WTC11 (cell line): ENCODE results near the gene GZMM. TPM values are rescaled to one million over a fixed set of nuclear protein-coding genes. Genes with fewer than 3 reads are reported as not detected.
A peak's percentile ranks its signal among the peaks of the same experiment; 100 is the strongest.

Source experiments
- ATAC-seq: fragments of 200-7000 bp; cut with Tn5 transposase; 2 replicates; pipeline ENCODE4 v1.10.0; 2021; ENCODE audit warnings: mild to moderate bottlenecking, moderate library complexity
- CTCF ChIA-PET: fragments of 300-600 bp; sonication (Branson Sonifier 250); formaldehyde crosslinking; loops from one replicate; lab custom pipeline; 2021; ENCODE audit warnings: antibody characterized with exemption; lab: Charles Lee
- POLR2A ChIA-PET: fragments of 350-600 bp; sonication (Branson Sonifier 250); formaldehyde crosslinking; loops from one replicate; lab custom pipeline; 2021; ENCODE audit warnings: antibody characterized with exemption; lab: Charles Lee
- DNase-seq: peaks from one replicate; pipeline ENCODE4 v3.0.0; 2021; ENCODE audit warnings: low spot score
- H3K27ac Mint-ChIP-seq: 2 replicates; pipeline ENCODE4 v1.8.0; 2021; ENCODE audit warnings: mixed read lengths
- H3K27me3 Mint-ChIP-seq: 2 replicates; pipeline ENCODE4 v1.8.0; 2021; ENCODE audit warnings: low read depth, mild to moderate bottlenecking, moderate library complexity, mixed read lengths
- H3K36me3 Mint-ChIP-seq: 2 replicates; pipeline ENCODE4 v1.8.0; 2021; ENCODE audit warnings: mixed read lengths
- H3K4me1 Mint-ChIP-seq: 2 replicates; pipeline ENCODE4 v1.8.0; 2022; ENCODE audit warnings: mixed read lengths
- H3K4me3 Mint-ChIP-seq: 2 replicates; pipeline ENCODE4 v1.8.0; 2021; ENCODE audit warnings: mild to moderate bottlenecking, moderate library complexity, mixed read lengths
- H3K9me3 Mint-ChIP-seq: 2 replicates; pipeline ENCODE4 v1.8.0; 2021; ENCODE audit warnings: mixed read lengths
- CBFB ChIP-seq: sonication (generic); formaldehyde crosslinking; IDR thresholded peaks from 2 replicates; pipeline ENCODE4 v1.8.1; 2022; ENCODE audit warnings: mild to moderate bottlenecking, low read depth, missing genetic modification reagents
- EMX1 ChIP-seq: fragments of 250-450 bp; sonication (Bioruptor Pico); IDR thresholded peaks from 2 replicates; pipeline ENCODE4 v1.8.0; 2021; ENCODE audit warnings: mild to moderate bottlenecking
- FOXJ3 ChIP-seq: sonication (generic); formaldehyde crosslinking; IDR thresholded peaks from 2 replicates; pipeline ENCODE4 v1.9.0; 2021; ENCODE audit warnings: missing genetic modification reagents, mild to moderate bottlenecking, borderline replicate concordance
- GTF2I ChIP-seq: fragments of 250-450 bp; sonication (Bioruptor Pico); conservative IDR thresholded peaks from 2 replicates; pipeline ENCODE4 v1.4.0; 2021; ENCODE audit warnings: mild to moderate bottlenecking
- MXD4 ChIP-seq: fragments of 250-450 bp; sonication (Bioruptor Pico); IDR thresholded peaks from 2 replicates; pipeline ENCODE4 v1.8.0; 2021; ENCODE audit warnings: mild to moderate bottlenecking, moderate library complexity, borderline replicate concordance
- NR3C1 ChIP-seq: sonication (generic); formaldehyde crosslinking; conservative IDR thresholded peaks from 2 replicates; pipeline ENCODE4 v1.8.1; 2023; ENCODE audit warnings: low read depth, mild to moderate bottlenecking, missing genetic modification reagents
- PRRX2 ChIP-seq: fragments of 250-450 bp; sonication (Bioruptor Pico); IDR thresholded peaks from 2 replicates; pipeline ENCODE4 v1.8.0; 2021; ENCODE audit warnings: mild to moderate bottlenecking
- RORB ChIP-seq: fragments of 250-450 bp; sonication (Bioruptor Pico); IDR thresholded peaks from 2 replicates; pipeline ENCODE4 v1.9.0; 2021; ENCODE audit warnings: mild to moderate bottlenecking
- SMAD3 ChIP-seq: sonication (generic); formaldehyde crosslinking; IDR thresholded peaks from 2 replicates; pipeline ENCODE4 v1.8.0; 2022; ENCODE audit warnings: missing genetic modification reagents, mild to moderate bottlenecking, borderline replicate concordance
- SMAD4 ChIP-seq: sonication (generic); formaldehyde crosslinking; IDR thresholded peaks from 2 replicates; pipeline ENCODE4 v1.8.0; 2022; ENCODE audit warnings: mild to moderate bottlenecking, missing genetic modification reagents
- TP53 ChIP-seq: sonication (generic); formaldehyde crosslinking; IDR thresholded peaks from 2 replicates; pipeline ENCODE4 v1.8.1; 2023; ENCODE audit warnings: mild to moderate bottlenecking, missing genetic modification reagents
- ZBTB21 ChIP-seq: sonication (generic); formaldehyde crosslinking; IDR thresholded peaks from 2 replicates; pipeline ENCODE4 v1.8.1; 2023; ENCODE audit warnings: mild to moderate bottlenecking, missing genetic modification reagents, borderline replicate concordance
- ZNF138 ChIP-seq: sonication (generic); formaldehyde crosslinking; conservative IDR thresholded peaks from 2 replicates; pipeline ENCODE4 v1.8.1; 2022; ENCODE audit warnings: mild to moderate bottlenecking, moderate library complexity, missing genetic modification reagents
- ZNF232 ChIP-seq: sonication (generic); formaldehyde crosslinking; IDR thresholded peaks from 2 replicates; pipeline ENCODE4 v1.8.0; 2022; ENCODE audit warnings: mild to moderate bottlenecking, missing genetic modification reagents
- total RNA-seq: library from RNA; stranded (reverse); gene quantifications from 3 replicates; pipeline ENCODE4 v1.2.3, GENCODE V29; 2021
- TF ChIP-seq, protein P1 (sequence below): fragments of 250-450 bp; sonication (Bioruptor Pico); IDR thresholded peaks from 2 replicates; pipeline ENCODE4 v1.8.0; 2021; ENCODE audit warnings: mild to moderate bottlenecking
- TF ChIP-seq, protein P2 (sequence below): fragments of 250-450 bp; sonication (Bioruptor Pico); conservative IDR thresholded peaks from 2 replicates; pipeline ENCODE4 v1.9.0; 2021; ENCODE audit warnings: mild to moderate bottlenecking
- TF ChIP-seq, protein P3 (sequence below): sonication (generic); formaldehyde crosslinking; IDR thresholded peaks from 2 replicates; pipeline ENCODE4 v1.8.1; 2023; ENCODE audit warnings: mild to moderate bottlenecking, missing genetic modification reagents, moderate library complexity
- TF ChIP-seq, protein P4 (sequence below): sonication (generic); formaldehyde crosslinking; IDR thresholded peaks from 2 replicates; pipeline ENCODE4 v1.8.0; 2022; ENCODE audit warnings: mild to moderate bottlenecking, missing genetic modification reagents

GZMM gene
- total RNA-seq, 1 experiment from 2014 or later = 0.68 TPM

DNA sequence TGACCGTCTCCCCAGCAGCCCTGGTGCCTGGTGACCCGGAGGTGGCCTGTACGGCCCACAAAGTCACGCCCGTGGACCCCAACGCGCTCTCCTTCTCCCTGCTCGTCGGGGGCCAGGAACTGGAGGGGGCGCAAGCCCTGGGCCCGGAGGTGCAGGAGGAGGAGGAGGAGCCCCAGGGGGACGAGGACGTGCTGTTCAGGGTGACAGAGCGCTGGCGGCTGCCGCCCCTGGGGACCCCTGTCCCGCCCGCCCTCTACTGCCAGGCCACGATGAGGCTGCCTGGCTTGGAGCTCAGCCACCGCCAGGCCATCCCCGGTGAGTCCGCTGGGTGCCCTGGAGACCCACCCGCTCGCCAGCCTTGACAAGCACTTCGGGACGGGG, 45.4 kb upstream of the GZMM start (continued):
- TF ChIP-seq, protein P1, sequence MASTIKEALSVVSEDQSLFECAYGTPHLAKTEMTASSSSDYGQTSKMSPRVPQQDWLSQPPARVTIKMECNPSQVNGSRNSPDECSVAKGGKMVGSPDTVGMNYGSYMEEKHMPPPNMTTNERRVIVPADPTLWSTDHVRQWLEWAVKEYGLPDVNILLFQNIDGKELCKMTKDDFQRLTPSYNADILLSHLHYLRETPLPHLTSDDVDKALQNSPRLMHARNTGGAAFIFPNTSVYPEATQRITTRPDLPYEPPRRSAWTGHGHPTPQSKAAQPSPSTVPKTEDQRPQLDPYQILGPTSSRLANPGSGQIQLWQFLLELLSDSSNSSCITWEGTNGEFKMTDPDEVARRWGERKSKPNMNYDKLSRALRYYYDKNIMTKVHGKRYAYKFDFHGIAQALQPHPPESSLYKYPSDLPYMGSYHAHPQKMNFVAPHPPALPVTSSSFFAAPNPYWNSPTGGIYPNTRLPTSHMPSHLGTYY (CRISPR knock-in tag) = no peak
- no peak for TF ChIP-seq RORB (CRISPR knock-in tag)
- TF ChIP-seq, protein P2, sequence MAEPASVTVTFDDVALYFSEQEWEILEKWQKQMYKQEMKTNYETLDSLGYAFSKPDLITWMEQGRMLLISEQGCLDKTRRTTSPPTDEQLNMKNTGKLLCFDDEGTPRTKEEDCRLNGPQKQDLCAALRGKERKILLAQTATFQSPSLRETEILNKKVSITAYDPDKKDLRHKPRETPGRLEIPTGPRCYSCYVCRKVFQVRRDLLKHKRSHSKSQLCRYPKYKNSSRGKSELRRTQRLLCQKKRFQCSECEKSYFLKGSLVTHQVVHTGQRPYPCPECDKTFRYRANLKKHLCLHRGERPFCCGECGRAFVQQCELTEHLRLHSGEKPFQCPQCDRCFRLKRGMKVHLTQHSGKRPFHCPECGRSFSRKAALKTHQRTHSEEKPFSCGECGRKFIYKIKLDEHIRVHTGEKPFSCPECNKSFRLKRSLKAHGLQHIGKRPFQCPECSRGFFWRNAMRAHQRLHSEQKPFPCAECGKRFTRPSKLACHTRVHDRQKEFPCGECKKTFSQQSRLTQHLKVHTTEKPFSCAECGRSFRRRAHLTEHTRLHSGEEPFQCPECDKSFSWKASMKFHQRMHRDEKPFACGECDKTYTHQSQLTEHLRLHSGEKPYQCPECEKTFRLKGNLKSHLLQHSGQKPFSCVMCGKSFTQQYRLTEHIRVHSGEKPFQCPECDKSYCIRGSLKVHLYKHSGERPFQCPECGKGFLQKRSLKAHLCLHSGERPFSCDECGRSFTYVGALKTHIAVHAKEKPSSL = no peak
- no peak for TF ChIP-seq CBFB (CRISPR knock-in tag)
- no peak for TF ChIP-seq NR3C1 (CRISPR knock-in tag)
- no peak for TF ChIP-seq EMX1 (CRISPR knock-in tag)
- no peak for TF ChIP-seq ZNF232 (CRISPR knock-in tag)
- TF ChIP-seq SMAD4 = no peak
- TF ChIP-seq, protein P3, sequence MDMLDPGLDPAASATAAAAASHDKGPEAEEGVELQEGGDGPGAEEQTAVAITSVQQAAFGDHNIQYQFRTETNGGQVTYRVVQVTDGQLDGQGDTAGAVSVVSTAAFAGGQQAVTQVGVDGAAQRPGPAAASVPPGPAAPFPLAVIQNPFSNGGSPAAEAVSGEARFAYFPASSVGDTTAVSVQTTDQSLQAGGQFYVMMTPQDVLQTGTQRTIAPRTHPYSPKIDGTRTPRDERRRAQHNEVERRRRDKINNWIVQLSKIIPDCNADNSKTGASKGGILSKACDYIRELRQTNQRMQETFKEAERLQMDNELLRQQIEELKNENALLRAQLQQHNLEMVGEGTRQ (CRISPR knock-in tag) = no peak
- TF ChIP-seq MXD4 = no peak

DNA sequence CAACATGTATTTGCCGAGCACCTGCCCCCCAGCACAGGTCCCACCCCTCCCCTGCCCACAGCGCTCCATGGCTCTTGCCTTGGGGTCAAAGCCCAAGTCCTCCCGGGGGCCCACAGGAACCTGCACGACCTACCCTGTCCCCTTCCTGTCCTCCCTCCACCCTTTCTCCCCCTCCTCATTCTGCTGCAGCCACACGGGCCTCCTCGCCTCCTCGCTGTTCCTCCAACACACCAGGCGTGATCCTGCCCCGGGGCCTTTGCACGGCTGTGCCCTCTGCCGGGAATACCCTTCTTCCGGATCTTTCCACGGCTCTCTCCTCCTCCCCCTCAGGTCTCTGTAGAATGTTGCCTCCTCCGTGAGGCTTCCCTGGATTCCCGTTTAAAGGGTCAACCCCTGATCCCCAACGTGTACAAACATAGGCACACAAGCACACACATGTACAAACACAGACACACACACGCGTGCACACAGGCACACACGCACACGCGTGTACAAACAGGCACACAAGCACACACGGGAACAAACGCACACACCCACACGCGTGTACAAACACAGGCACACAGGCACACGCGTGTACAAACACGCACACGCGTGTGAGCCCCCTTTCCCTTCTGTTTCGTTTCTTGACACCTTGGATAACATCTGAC, 44.8 kb upstream of the GZMM start:
- DNase-seq = no peak
- H3K4me3 Mint-ChIP-seq = peak overlapping the region; percentile 52
- H3K27ac Mint-ChIP-seq = no peak overlapping the region
- no peak for ATAC-seq
- no peaks in the 10 kb centered on the region for H3K9me3 Mint-ChIP-seq
- no peaks in the 10 kb centered on the region; the same call in none of the 2 replicates for H3K4me1 Mint-ChIP-seq
- H3K36me3 Mint-ChIP-seq = no peaks in the 10 kb centered on the region
- ChIA-PET POLR2A (no interaction called here), CTCF (interaction anchor here (0.6 to 2.2 kb wide), 5 partner anchors 7 to 232 kb away, joined by 3 to 57 read pairs (median 4); no protein-coding TSS in a partner anchor)
- H3K27me3 Mint-ChIP-seq = peaks cover 56% of the 10 kb centered on the region
- TF ChIP-seq GTF2I (CRISPR knock-in tag) = peak; percentile 86
- no peak for TF ChIP-seq MXD4

DNA sequence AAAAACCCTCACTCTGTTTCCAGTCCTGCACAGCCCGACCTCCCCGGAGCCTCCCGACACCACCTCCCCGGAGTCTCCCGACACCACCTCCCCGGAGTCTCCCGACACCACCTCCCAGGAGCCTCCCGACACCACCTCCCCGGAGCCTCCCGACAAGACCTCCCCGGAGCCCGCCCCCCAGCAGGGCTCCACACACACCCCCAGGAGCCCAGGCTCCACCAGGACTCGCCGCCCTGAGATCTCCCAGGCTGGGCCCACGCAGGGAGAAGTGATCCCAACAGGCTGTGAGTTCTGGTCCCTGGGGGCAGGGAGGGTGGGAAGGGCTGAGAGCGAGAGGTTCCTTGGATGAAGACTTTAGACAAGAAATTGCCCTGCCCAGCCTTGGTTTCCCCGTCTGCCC, 42.2 kb upstream of the GZMM start:
- H3K27me3 Mint-ChIP-seq = peaks cover 52% of the 10 kb centered on the region

DNA sequence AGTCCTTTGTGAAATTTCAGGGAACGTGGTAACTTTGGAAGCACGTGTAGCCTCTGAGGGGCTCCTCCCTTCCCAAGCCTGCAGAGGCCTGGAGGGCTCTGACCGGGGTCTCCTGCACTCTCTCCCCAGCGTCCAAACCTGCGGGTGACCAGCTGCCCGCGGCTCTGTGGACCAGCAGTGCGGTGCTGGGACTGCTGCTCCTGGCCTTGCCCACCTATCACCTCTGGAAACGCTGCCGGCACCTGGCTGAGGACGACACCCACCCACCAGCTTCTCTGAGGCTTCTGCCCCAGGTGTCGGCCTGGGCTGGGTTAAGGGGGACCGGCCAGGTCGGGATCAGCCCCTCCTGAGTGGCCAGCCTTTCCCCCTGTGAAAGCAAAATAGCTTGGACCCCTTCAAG, 39.2 kb upstream of the GZMM start:
- Mint-ChIP-seq H3K4me3 (no peak overlapping the region), H3K27ac (no peak overlapping the region), H3K4me1 (peaks cover 8% of the 10 kb centered on the region), H3K9me3 (peaks cover 7% of the 10 kb centered on the region; the same call in 1 of the 2 replicates), H3K27me3 (peaks cover 34% of the 10 kb centered on the region)
- POLR2A ChIA-PET = no interaction called here
- DNase-seq = no peak
- TF ChIP-seq FOXJ3 = no peak
- TF ChIP-seq SMAD3 (CRISPR knock-in tag) = no peak
- TF ChIP-seq EMX1 (CRISPR knock-in tag) = no peak
- TF ChIP-seq MXD4 = no peak
- no peak for TF ChIP-seq TP53 (CRISPR knock-in tag)
- no peak for TF ChIP-seq ZNF138 (CRISPR knock-in tag)
- TF ChIP-seq PRRX2 (CRISPR knock-in tag) = no peak
- TF ChIP-seq, protein P4, sequence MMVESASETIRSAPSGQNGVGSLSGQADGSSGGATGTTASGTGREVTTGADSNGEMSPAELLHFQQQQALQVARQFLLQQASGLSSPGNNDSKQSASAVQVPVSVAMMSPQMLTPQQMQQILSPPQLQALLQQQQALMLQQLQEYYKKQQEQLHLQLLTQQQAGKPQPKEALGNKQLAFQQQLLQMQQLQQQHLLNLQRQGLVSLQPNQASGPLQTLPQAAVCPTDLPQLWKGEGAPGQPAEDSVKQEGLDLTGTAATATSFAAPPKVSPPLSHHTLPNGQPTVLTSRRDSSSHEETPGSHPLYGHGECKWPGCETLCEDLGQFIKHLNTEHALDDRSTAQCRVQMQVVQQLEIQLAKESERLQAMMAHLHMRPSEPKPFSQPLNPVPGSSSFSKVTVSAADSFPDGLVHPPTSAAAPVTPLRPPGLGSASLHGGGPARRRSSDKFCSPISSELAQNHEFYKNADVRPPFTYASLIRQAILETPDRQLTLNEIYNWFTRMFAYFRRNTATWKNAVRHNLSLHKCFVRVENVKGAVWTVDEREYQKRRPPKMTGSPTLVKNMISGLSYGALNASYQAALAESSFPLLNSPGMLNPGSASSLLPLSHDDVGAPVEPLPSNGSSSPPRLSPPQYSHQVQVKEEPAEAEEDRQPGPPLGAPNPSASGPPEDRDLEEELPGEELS (CRISPR knock-in tag) = no peak
- TF ChIP-seq, all 79 proteins: peak for 0
- no peak for ATAC-seq
- H3K36me3 Mint-ChIP-seq = peaks cover 8% of the 10 kb centered on the region
- CTCF ChIA-PET = interaction anchor here (1.2 kb wide), 1 partner anchor 9 kb away, joined by 5 read pairs; the partner anchor contains the start of gene MADCAM1

More for the DNA sequence above, 42.2 kb upstream of the GZMM start:
- ATAC-seq (no peak), DNase-seq (no peak)
- H3K4me1 Mint-ChIP-seq = no peaks in the 10 kb centered on the region; the same call in 1 of the 2 replicates
- ChIA-PET CTCF (no interaction called here), POLR2A (interaction anchor here (0.6 kb wide), 1 partner anchor 135 kb away, joined by 3 read pairs; no protein-coding TSS in a partner anchor)
- no peak overlapping the region for H3K4me3 Mint-ChIP-seq
- no peaks in the 10 kb centered on the region for H3K36me3 Mint-ChIP-seq
- no peak for TF ChIP-seq ZBTB21 (CRISPR knock-in tag)
- no peaks in the 10 kb centered on the region for H3K9me3 Mint-ChIP-seq
- no peak overlapping the region for H3K27ac Mint-ChIP-seq
